ENCODE data around the gene PCDHGB4.

Gene PCDHGB4

GRCh38 chr5:141356133-141356532, 31.4 kb upstream of the PCDHGB4 start:
- no peak for TF ChIP-seq CTCF (IDR thresholded peaks at IDR 0.05)
- Histone ChIP-seq H3K4me3 (ENCODE audit: low read depth in 1 of 2, low read length in 1 of 2) (no peak overlapping the region), H3K27me3 (peaks cover 100% of the 10 kb centered on the region), H3K36me3 (no peaks in the 10 kb centered on the region), H3K27ac (no peak overlapping the region), H3K4me1 (ENCODE audit: control insufficient read depth in 1 of 2, insufficient read depth in 1 of 2, low read depth in 1 of 2, low read length in 1 of 2) (no peaks in the 10 kb centered on the region), H3K9me3 (peaks cover 26% of the 10 kb centered on the region)

GRCh38 chr5:141356950-141357349, 30.5 kb upstream of the PCDHGB4 start:
- H3K4me3 ChIP-seq (ENCODE audit: low read depth in 1 of 2, low read length in 1 of 2): no peak overlapping the region
- no peaks in the 10 kb centered on the region for H3K36me3 ChIP-seq
- TF ChIP-seq CTCF (IDR thresholded peaks at IDR 0.05): no peak
- peaks cover 100% of the 10 kb centered on the region for H3K27me3 ChIP-seq
- no peak overlapping the region for H3K27ac ChIP-seq
- H3K9me3 ChIP-seq: peaks cover 25% of the 10 kb centered on the region
- H3K4me1 ChIP-seq (ENCODE audit: control insufficient read depth in 1 of 2, insufficient read depth in 1 of 2, low read depth in 1 of 2, low read length in 1 of 2): no peaks in the 10 kb centered on the region

DNA sequence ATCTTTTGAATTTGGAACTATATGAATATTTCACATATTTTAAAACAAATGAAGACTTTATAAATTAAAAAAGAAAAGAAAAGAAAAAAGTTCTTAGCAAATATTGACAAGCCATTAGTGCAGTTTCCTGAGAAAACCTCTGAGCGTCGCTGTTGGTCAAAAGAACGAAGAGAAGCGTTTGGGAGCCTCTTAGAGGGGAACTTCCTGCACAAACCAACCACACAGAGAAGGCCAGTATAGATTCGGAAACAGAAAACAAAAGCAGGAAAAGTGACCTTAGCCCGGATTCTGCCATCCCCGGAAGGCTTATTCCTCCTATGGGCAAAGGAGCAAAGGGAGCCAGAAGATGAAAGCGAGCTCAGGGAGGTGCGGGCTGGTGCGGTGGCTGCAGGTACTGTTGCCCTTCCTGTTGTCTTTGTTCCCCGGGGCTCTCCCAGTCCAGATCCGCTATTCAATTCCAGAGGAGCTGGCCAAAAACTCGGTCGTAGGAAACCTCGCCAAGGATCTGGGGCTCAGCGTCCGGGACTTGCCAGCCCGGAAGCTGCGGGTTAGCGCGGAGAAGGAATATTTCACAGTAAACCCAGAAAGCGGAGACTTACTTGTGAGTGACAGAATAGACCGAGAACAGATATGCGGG, 27.6 kb upstream of the PCDHGB4 start, which contains the start of gene PCDHGB2:
PCDHGB2 (plus strand) TSS at position 205 of the 637 bp plus-strand sequence; CDS start at position 347, 142 bp downstream.
- Histone ChIP-seq H3K4me3 (ENCODE audit: low read depth in 1 of 2, low read length in 1 of 2) (no peak within 1 kb of the TSS), H3K27me3 (peaks cover 100% of the 10 kb centered on the region), H3K27ac (no peak within 1 kb of the TSS), H3K36me3 (no peaks in the 10 kb centered on the region), H3K4me1 (ENCODE audit: control insufficient read depth in 1 of 2, insufficient read depth in 1 of 2, low read depth in 1 of 2, low read length in 1 of 2) (no peaks in the 10 kb centered on the region), H3K9me3 (peaks cover 33% of the 10 kb centered on the region)
- TF ChIP-seq CTCF (IDR thresholded peaks at IDR 0.05): no peak

- no peaks in the 10 kb centered on the region for H3K36me3 ChIP-seq
- peaks cover 100% of the 10 kb centered on the region for H3K27me3 ChIP-seq
- no peak overlapping the region for H3K4me3 ChIP-seq (ENCODE audit: low read depth in 1 of 2, low read length in 1 of 2)
- no peak overlapping the region for H3K27ac ChIP-seq
- no peaks in the 10 kb centered on the region for H3K4me1 ChIP-seq (ENCODE audit: control insufficient read depth in 1 of 2, insufficient read depth in 1 of 2, low read depth in 1 of 2, low read length in 1 of 2)
- no peak for TF ChIP-seq CTCF (IDR thresholded peaks at IDR 0.05)
- H3K9me3 ChIP-seq: peaks cover 41% of the 10 kb centered on the region
Measured at GRCh38 chr5:141360685-141361084, 26.8 kb upstream of the PCDHGB4 start.

GRCh38 chr5:141362719-141363118, 24.8 kb upstream of the PCDHGB4 start:
- no peak for TF ChIP-seq CTCF (IDR thresholded peaks at IDR 0.05)
- no peaks in the 10 kb centered on the region for H3K36me3 ChIP-seq
- peaks cover 45% of the 10 kb centered on the region for H3K9me3 ChIP-seq
- no peaks in the 10 kb centered on the region for H3K4me1 ChIP-seq (ENCODE audit: control insufficient read depth in 1 of 2, insufficient read depth in 1 of 2, low read depth in 1 of 2, low read length in 1 of 2)
- H3K27ac ChIP-seq: no peak overlapping the region
- H3K4me3 ChIP-seq (ENCODE audit: low read depth in 1 of 2, low read length in 1 of 2): no peak overlapping the region
- peaks cover 100% of the 10 kb centered on the region for H3K27me3 ChIP-seq
